H9 (cell line): ENCODE results near the gene APOL2. TPM values are rescaled to one million over a fixed set of nuclear protein-coding genes. Genes with fewer than 3 reads are reported as not detected.

Source experiments
- DNase-seq: peaks from one replicate; pipeline ENCODE4 v3.0.0-alpha.2; 2017
- H2AFZ ChIP-seq: one replicate; pipeline ENCODE4 v1.6.1; 2013; ENCODE audit warnings: mild to moderate bottlenecking, low read length, control low read depth, moderate library complexity
- H2AK5ac ChIP-seq: 2 replicates; pipeline ENCODE4 v1.6.1; 2013; ENCODE audit warnings: low read length, control low read depth, mixed read lengths; ENCODE audit not compliant: insufficient read length
- H2BK120ac ChIP-seq: one replicate; pipeline ENCODE4 v1.6.1; 2013; ENCODE audit warnings: low read depth, mild to moderate bottlenecking, low read length, control low read depth, inconsistent platforms; ENCODE audit not compliant: poor library complexity, severe bottlenecking
- H2BK12ac ChIP-seq: 2 replicates; pipeline ENCODE4 v1.6.1; 2013; ENCODE audit warnings: low read length, control low read depth, mixed read lengths, low read depth; ENCODE audit not compliant: insufficient read length
- H2BK15ac ChIP-seq: 2 replicates; pipeline ENCODE4 v1.6.1; 2013; ENCODE audit warnings: low read depth, low read length, control low read depth
- H2BK20ac ChIP-seq: one replicate; pipeline ENCODE4 v1.6.1; 2013; ENCODE audit warnings: low read depth, mild to moderate bottlenecking, low read length, control low read depth, inconsistent platforms; ENCODE audit not compliant: poor library complexity, severe bottlenecking
- H2BK5ac ChIP-seq: 2 replicates; pipeline ENCODE4 v1.6.1; 2013; ENCODE audit warnings: low read length, control low read depth, mixed read lengths; ENCODE audit not compliant: insufficient read length
- H3K14ac ChIP-seq: 2 replicates; pipeline ENCODE4 v1.6.1; 2013; ENCODE audit warnings: low read length, control low read depth; ENCODE audit not compliant: insufficient read depth
- H3K18ac ChIP-seq: 2 replicates; pipeline ENCODE4 v1.6.1; 2013; ENCODE audit warnings: low read depth, mild to moderate bottlenecking, mixed read lengths, low read length, control low read depth; ENCODE audit not compliant: insufficient read length
- H3K23ac ChIP-seq: 2 replicates; pipeline ENCODE4 v1.6.1; 2013; ENCODE audit warnings: low read length, control low read depth, mixed read lengths, low read depth; ENCODE audit not compliant: insufficient read length
- H3K23me2 ChIP-seq: 2 replicates; pipeline ENCODE4 v1.6.1; 2013; ENCODE audit warnings: low read depth, mild to moderate bottlenecking, mixed read lengths, low read length, control low read depth; ENCODE audit not compliant: insufficient read length, poor library complexity, severe bottlenecking
- H3K27ac ChIP-seq: 2 replicates; pipeline ENCODE4 v1.5.1; 2013; ENCODE audit warnings: low read length, control low read depth, mixed read lengths, low read depth; ENCODE audit not compliant: insufficient read length
- H3K27me3 ChIP-seq: 2 replicates; pipeline ENCODE4 v1.6.1; 2013; ENCODE audit warnings: low read length, control low read depth, inconsistent platforms; ENCODE audit not compliant: insufficient read depth
- H3K4ac ChIP-seq: 2 replicates; pipeline ENCODE4 v1.6.1; 2013; ENCODE audit warnings: low read depth, mild to moderate bottlenecking, control low read depth, inconsistent platforms, low read length, moderate library complexity
- H3K4me1 ChIP-seq: 2 replicates; pipeline ENCODE4 v1.6.1; 2013; ENCODE audit warnings: low read length, control low read depth, inconsistent platforms; ENCODE audit not compliant: insufficient read depth
- H3K4me2 ChIP-seq: 2 replicates; pipeline ENCODE4 v1.6.1; 2013; ENCODE audit warnings: low read length, control low read depth, mixed read lengths; ENCODE audit not compliant: insufficient read length, insufficient read depth
- H3K56ac ChIP-seq: 2 replicates; pipeline ENCODE4 v1.6.1; 2013; ENCODE audit warnings: low read depth, mild to moderate bottlenecking, mixed read lengths, low read length, control low read depth; ENCODE audit not compliant: insufficient read length
- H3K79me1 ChIP-seq: 2 replicates; pipeline ENCODE4 v1.6.1; 2013; ENCODE audit warnings: low read depth, mild to moderate bottlenecking, moderate library complexity, low read length, control low read depth, inconsistent platforms; ENCODE audit not compliant: insufficient read depth, poor library complexity, severe bottlenecking
- H3K79me2 ChIP-seq: 2 replicates; pipeline ENCODE4 v1.6.1; 2013; ENCODE audit warnings: low read length, control low read depth, inconsistent platforms; ENCODE audit not compliant: insufficient read depth
- H3K9ac ChIP-seq: 2 replicates; pipeline ENCODE4 v1.6.1; 2013; ENCODE audit warnings: low read length, control low read depth, mixed read lengths; ENCODE audit not compliant: insufficient read length; ENCODE audit errors: extremely low read depth
- H3K9me3 ChIP-seq: one replicate; pipeline ENCODE4 v1.6.1; 2013; ENCODE audit warnings: low read depth, low read length, inconsistent platforms; ENCODE audit not compliant: control insufficient read depth
- H3T11ph ChIP-seq: one replicate; pipeline ENCODE4 v1.6.1; 2013; ENCODE audit warnings: mild to moderate bottlenecking, low read length, control low read depth, inconsistent platforms
- H4K20me1 ChIP-seq: one replicate; pipeline ENCODE4 v1.6.1; 2013; ENCODE audit not compliant: control insufficient read depth, insufficient read length, insufficient read depth
- H4K5ac ChIP-seq: 2 replicates; pipeline ENCODE4 v1.6.1; 2013; ENCODE audit warnings: low read depth, mild to moderate bottlenecking, mixed read lengths, low read length, control low read depth; ENCODE audit not compliant: insufficient read length
- H4K8ac ChIP-seq: replicated peaks from 2 replicates; pipeline ENCODE4 v1.6.1; 2013; ENCODE audit warnings: low read length, control low read depth, mixed read lengths, low read depth; ENCODE audit not compliant: insufficient read length
- H4K91ac ChIP-seq: 2 replicates; pipeline ENCODE4 v1.6.1; 2013; ENCODE audit warnings: low read depth, mild to moderate bottlenecking, moderate library complexity, mixed read lengths, low read length, control low read depth; ENCODE audit not compliant: insufficient read length
- H3K27ac Mint-ChIP-seq, 3 experiments: 2 replicates in 2 of 3; 3 replicates in 1 of 3; pipeline ENCODE4 v1.8.0; 2020 to 2021; ENCODE audit warnings: mixed read lengths in 3 of 3, mild to moderate bottlenecking in 1 of 3, moderate library complexity in 1 of 3
- H3K27me3 Mint-ChIP-seq: 2 replicates; pipeline ENCODE4 v1.8.0; 2021; ENCODE audit warnings: low read depth, mild to moderate bottlenecking, moderate library complexity, mixed read lengths
- H3K36me3 Mint-ChIP-seq, 3 experiments: 2 replicates in 2 of 3; 3 replicates in 1 of 3; pipeline ENCODE4 v1.8.0; 2020 to 2021; ENCODE audit warnings: low read depth in 3 of 3, mixed read lengths in 3 of 3; ENCODE audit not compliant: insufficient read depth in 1 of 3
- H3K4me1 Mint-ChIP-seq, 2 experiments: 2 replicates each; pipeline ENCODE4 v1.8.0; 2020; ENCODE audit warnings: mixed read lengths in 2 of 2
- H3K4me3 Mint-ChIP-seq, 2 experiments: 2 replicates in 1 of 2; 3 replicates in 1 of 2; pipeline ENCODE4 v1.8.0; 2020 to 2021; ENCODE audit warnings: mild to moderate bottlenecking in 2 of 2, mixed read lengths in 2 of 2, moderate library complexity in 1 of 2
- H3K9me3 Mint-ChIP-seq, 2 experiments: 2 replicates in 1 of 2; 3 replicates in 1 of 2; pipeline ENCODE4 v1.8.0; 2020; ENCODE audit warnings: mild to moderate bottlenecking in 2 of 2, mixed read lengths in 2 of 2, moderate library complexity in 1 of 2
- CTCF ChIP-seq: fragments of 200-600 bp; sonication (generic); conservative IDR thresholded peaks from 3 replicates; pipeline ENCODE4 v1.8.0; 2021; ENCODE audit warnings: antibody characterized with exemption, mild to moderate bottlenecking
- WGBS: extraction: QIAGEN DNeasy Blood & Tissue Kit; methylation state at CpG from one replicate; pipeline ENCODE4 v1.1.7; 2013; ENCODE audit warnings: missing lambda C conversion rate, low lambda C conversion rate, mixed read lengths; ENCODE audit not compliant: insufficient read length; ENCODE audit errors: extremely low coverage; 5-methylcytosine and 5-hydroxymethylcytosine counted together
- total RNA-seq: library from RNA; stranded (reverse); gene quantifications from 2 replicates; pipeline ENCODE4 v1.2.1, GENCODE V29; 2021

Gene APOL2
- total RNA-seq, 1 experiment from 2014 or later, result 15.6 TPM

- Mint-ChIP-seq H3K9me3 (peaks cover 0 to 5% of the 10 kb centered on the region in 2 experiments; a peak in 2 of 5 replicates), H3K36me3 (peaks cover 7 to 23% (median 17%) of the 10 kb centered on the region in 3 experiments), H3K4me3 (peak overlapping the region; percentile 80 to 88), H3K4me1 (peaks cover 30 to 31% of the 10 kb centered on the region in 2 experiments), H3K27me3 (peaks cover 2% of the 10 kb centered on the region; the same call in 1 of the 2 replicates), H3K27ac (peak overlapping the region; percentile 77 to 98 (median 94); a peak in 6 of 7 replicates)
- Histone ChIP-seq H3K4me1 (no peaks in the 10 kb centered on the region), H2AK5ac (no peak overlapping the region), H2BK15ac (no peak overlapping the region), H3K4ac (no peak overlapping the region), H3K4me2 (peak overlapping the region; percentile 97), H3K79me1 (no peaks in the 10 kb centered on the region), H3K18ac (peak overlapping the region; percentile 85), H2BK20ac (no peak overlapping the region), H3K23me2 (peaks cover 9% of the 10 kb centered on the region), H2BK5ac (no peak overlapping the region), H3T11ph (no peak overlapping the region), H3K14ac (peak overlapping the region; percentile 84), H3K27me3 (no peaks in the 10 kb centered on the region), H2BK12ac (no peak overlapping the region), H3K27ac (no peak overlapping the region), H4K5ac (no peak overlapping the region), H2AFZ (peak overlapping the region; percentile 69), H4K20me1 (no peaks in the 10 kb centered on the region), H3K79me2 (no peaks in the 10 kb centered on the region; the same call in 1 of the 2 replicates), H4K8ac (peak overlapping the region; percentile 90), H4K91ac (peak overlapping the region; percentile 14), H2BK120ac (no peak overlapping the region), H3K9me3 (no peaks in the 10 kb centered on the region), H3K23ac (no peak overlapping the region), H3K9ac (peak overlapping the region; percentile 88), H3K56ac (no peak overlapping the region)
- WGBS, result no CpG with 5 or more reads among the region's 4 CpGs
- TF ChIP-seq CTCF, result no peak
- DNase-seq, result no peak
Observed at GRCh38 chr22:36239150-36239400, 252 bp downstream of the APOL2 start.
